Upper lobe of right lung (tissue), 1 donor: Measurements from ENCODE around the gene ANO1. TPM values are rescaled to one million over a fixed set of nuclear protein-coding genes. Genes with fewer than 3 reads are reported as not detected.

Source experiments
- ATAC-seq: fragments of 200-7000 bp; cut with Tn5 transposase; one replicate; pipeline ENCODE4 v1.9.1; 2020; ENCODE audit warnings: mild to moderate bottlenecking, moderate library complexity
- DNase-seq: peaks from one replicate; pipeline ENCODE4 v3.0.0-alpha.2; 2020
- H3K27ac ChIP-seq: fragments of 200-600 bp; one replicate; pipeline ENCODE4 v1.8.0; 2022
- H3K27me3 ChIP-seq: fragments of 200-600 bp; one replicate; pipeline ENCODE4 v1.8.0; 2022; ENCODE audit warnings: mild to moderate bottlenecking
- H3K36me3 ChIP-seq: fragments of 200-600 bp; one replicate; pipeline ENCODE4 v1.8.0; 2022
- H3K4me1 ChIP-seq: fragments of 200-600 bp; one replicate; pipeline ENCODE4 v1.8.0; 2022
- H3K4me3 ChIP-seq: fragments of 200-600 bp; one replicate; pipeline ENCODE4 v1.8.0; 2022; ENCODE audit warnings: mild to moderate bottlenecking
- H3K9me3 ChIP-seq: fragments of 200-600 bp; one replicate; pipeline ENCODE4 v1.8.0; 2022
- CTCF ChIP-seq: fragments of 200-600 bp; IDR thresholded peaks from one replicate; pipeline ENCODE4 v1.8.0; 2022; ENCODE audit warnings: antibody characterized with exemption
- intact Hi-C: fragments of 100-400 bp; cut with DNase I; formaldehyde crosslinking; loops from one replicate; pipeline ENCODE4 v1.11.0; 2022
- total RNA-seq: library from RNA; stranded (reverse); fragmentation: NEBNext Ultra II Directional; extraction: Animal tissue kit (Norgen Biotek cat#: 25700); gene quantifications from one replicate; pipeline ENCODE4 v1.2.1, GENCODE V29; 2021
- donor health status: DM: no; HTN: yes; CAD: no; lungs with severe emphysema.

The ANO1 gene
- total RNA-seq, 1 donor from 2014 or later, result 16.8 TPM

GRCh38 chr11:70153133-70153727 is 75.1 kb downstream of the ANO1 start:
- no peak for TF ChIP-seq CTCF
- Histone ChIP-seq H3K4me1 (no peaks in the 10 kb centered on the region), H3K27ac (no peak overlapping the region), H3K9me3 (no peaks in the 10 kb centered on the region), H3K27me3 (no peaks in the 10 kb centered on the region), H3K36me3 (no peaks in the 10 kb centered on the region), H3K4me3 (no peak overlapping the region)
- no peak for DNase-seq
- no peak for ATAC-seq
- intact Hi-C loops, result no loop called here

- Histone ChIP-seq H3K27me3 (no peaks in the 10 kb centered on the region), H3K9me3 (no peaks in the 10 kb centered on the region), H3K36me3 (no peaks in the 10 kb centered on the region), H3K4me3 (no peak overlapping the region), H3K27ac (no peak overlapping the region), H3K4me1 (no peaks in the 10 kb centered on the region)
- intact Hi-C loops, result no loop called here
- no peak for DNase-seq
- no peak for ATAC-seq
- no peak for TF ChIP-seq CTCF
Measured at GRCh38 chr11:70155386-70155785, 77.3 kb downstream of the ANO1 start.

GRCh38 chr11:70156291-70157037 is 78.3 kb downstream of the ANO1 start:
- intact Hi-C loops, result no loop called here
- H3K27me3 ChIP-seq, result no peaks in the 10 kb centered on the region
- H3K4me3 ChIP-seq, result no peak overlapping the region
- H3K9me3 ChIP-seq, result no peaks in the 10 kb centered on the region
- TF ChIP-seq CTCF, result no peak
- H3K36me3 ChIP-seq, result no peaks in the 10 kb centered on the region
- ATAC-seq (no peak), DNase-seq (no peak)
- no peak overlapping the region for H3K27ac ChIP-seq
- H3K4me1 ChIP-seq, result no peaks in the 10 kb centered on the region

GRCh38 chr11:70158201-70158600 is 80.1 kb downstream of the ANO1 start:
- H3K9me3 ChIP-seq, result no peaks in the 10 kb centered on the region
- TF ChIP-seq CTCF, result no peak
- ATAC-seq (no peak), DNase-seq (no peak)
- H3K36me3 ChIP-seq, result no peaks in the 10 kb centered on the region
- intact Hi-C loops, result no loop called here
- H3K27me3 ChIP-seq, result no peaks in the 10 kb centered on the region
- no peak overlapping the region for H3K4me3 ChIP-seq
- no peaks in the 10 kb centered on the region for H3K4me1 ChIP-seq
- no peak overlapping the region for H3K27ac ChIP-seq

- DNase-seq (no peak), ATAC-seq (no peak)
- Histone ChIP-seq H3K9me3 (no peaks in the 10 kb centered on the region), H3K27me3 (no peaks in the 10 kb centered on the region), H3K27ac (no peak overlapping the region), H3K4me1 (no peaks in the 10 kb centered on the region), H3K36me3 (no peaks in the 10 kb centered on the region), H3K4me3 (no peak overlapping the region)
- TF ChIP-seq CTCF, result no peak
- intact Hi-C loops, result no loop called here
Measured at GRCh38 chr11:70158757-70159389, 80.8 kb downstream of the ANO1 start.
